Stomach (tissue), 9 donors: ENCODE measurements around the gene GRM4. TPM values are rescaled to one million over a fixed set of nuclear protein-coding genes. Genes with fewer than 3 reads are reported as not detected.

Source experiments
- DNase-seq, 2 donors: peaks; one replicate each; pipeline versions ENCODE4 v3.0.0 to v3.0.0-alpha.2; 2013 to 2019
- H3K27ac ChIP-seq, 5 donors: fragments of 200-600 bp in 4 of 5; sonication (generic) in 4 of 5; one replicate each; pipeline ENCODE4 v1.5.1; 2013 to 2019; ENCODE audit warnings: mild to moderate bottlenecking in 1 of 5, moderate library complexity in 1 of 5
- H3K27me3 ChIP-seq, 3 donors: fragments of 200-600 bp; sonication (generic); one replicate each; pipeline ENCODE4 v1.5.1; 2017 to 2019; ENCODE audit warnings: mixed run types in 1 of 3
- H3K36me3 ChIP-seq, 4 donors: fragments of 200-600 bp; sonication (generic); 1 replicate in 3 of 4; 2 replicates in 1 of 4; pipeline ENCODE4 v1.5.1; 2016 to 2019
- H3K4me1 ChIP-seq, 4 donors: fragments of 200-600 bp; sonication (generic); one replicate each; pipeline ENCODE4 v1.5.1; 2016 to 2019
- H3K4me3 ChIP-seq, 4 donors: fragments of 200-600 bp; sonication (generic) in 3 of 4; one replicate each; pipeline ENCODE4 v1.5.1; 2016 to 2019; ENCODE audit warnings: mild to moderate bottlenecking in 1 of 4
- H3K9me3 ChIP-seq, 4 donors: fragments of 200-600 bp; sonication (generic); one replicate each; pipeline ENCODE4 v1.5.1; 2016 to 2019
- CTCF ChIP-seq, 7 experiments: fragments of 450-650 bp in 4 of 7; fragments of 200-600 bp in 3 of 7; sonication (generic) in 3 of 7; IDR thresholded peaks; one replicate each; pipeline ENCODE4 v1.5.1; 2016 to 2019; ENCODE audit warnings: antibody characterized with exemption in 7 of 7, control low read depth in 2 of 7, mild to moderate bottlenecking in 1 of 7
- EP300 ChIP-seq: sonication (generic); formaldehyde crosslinking; IDR thresholded peaks from one replicate; pipeline ENCODE4 v1.6.1; 2017; ENCODE audit warnings: antibody characterized with exemption
- POLR2A ChIP-seq, 4 donors: fragments of 450-650 bp; IDR thresholded peaks; one replicate each; pipeline ENCODE4 v1.6.1; 2016; ENCODE audit warnings: antibody characterized with exemption in 4 of 4, control low read depth in 2 of 4, mild to moderate bottlenecking in 1 of 4, moderate library complexity in 1 of 4
- POLR2AphosphoS5 ChIP-seq, 3 donors: sonication (generic); formaldehyde crosslinking; IDR thresholded peaks; one replicate each; pipeline ENCODE4 v1.6.1; 2016; ENCODE audit warnings: antibody characterized with exemption in 3 of 3
- WGBS, 5 donors: extraction: QIAGEN DNeasy Blood & Tissue Kit in 3 of 5; methylation state at CpG; one replicate each; pipeline versions ENCODE4 v1.1.5 to v1.1.7; 2013 to 2018; 5-methylcytosine and 5-hydroxymethylcytosine counted together
- intact Hi-C: fragments of 100-400 bp; cut with DNase I; formaldehyde crosslinking; loops from one replicate; pipeline ENCODE4 v1.15.1; 2023; ENCODE audit warnings: low total_unique reads
- polyA plus RNA-seq, 3 donors: library from polyadenylated mRNA; stranded (reverse); fragments of 200-250 nt; gene quantifications; one replicate each; pipeline ENCODE4 v1.2.3, GENCODE V29; 2013
- total RNA-seq, 5 donors: library from RNA; depleted of rRNA; stranded (reverse); fragments of >200 nt; gene quantifications; one replicate each; pipeline versions ENCODE4 v1.1.0 to v1.2.3, GENCODE V29; 2014 to 2016
- donor health status: healthy with polysubstance abuse.
- donor health status: Bipolar disorder and iron deficiency.
- donor health status: healthy.

GRM4 gene
- total and polyA plus RNA-seq, 8 donors: 0.55 TPM; not detected in 7

GRCh38 chr6:33978412-33979150 lies 167.3 kb downstream of the GRM4 start:
- Histone ChIP-seq H3K9me3 (no peaks in the 10 kb centered on the region), H3K36me3 (no peaks in the 10 kb centered on the region), H3K27me3 (peaks cover 7 to 42% (median 27%) of the 10 kb centered on the region in 3 donors), H3K4me1 (peaks cover 0 to 12% (median 8%) of the 10 kb centered on the region in 4 donors), H3K4me3 (no peak overlapping the region), H3K27ac (no peak overlapping the region)
- 69 to 73% (median 70%) methylated on average over 16 of the region's 16 CpGs for WGBS, 5 donors
- TF ChIP-seq EP300 (no peak), POLR2AphosphoS5 (IDR thresholded peaks at IDR 0.05) (no peak), POLR2A (IDR thresholded peaks at IDR 0.05) (no peak), CTCF (IDR thresholded peaks at IDR 0.05) (no peak)
- DNase-seq: no peak
- intact Hi-C loops: no loop called here

GRCh38 chr6:33977606-33978411 lies 168.1 kb downstream of the GRM4 start:
- Histone ChIP-seq H3K9me3 (peaks cover 0 to 4% (median 3%) of the 10 kb centered on the region in 4 donors), H3K27me3 (peaks cover 7 to 48% (median 27%) of the 10 kb centered on the region in 3 donors), H3K27ac (no peak overlapping the region), H3K4me1 (peaks cover 0 to 7% (median 5%) of the 10 kb centered on the region in 4 donors), H3K36me3 (no peaks in the 10 kb centered on the region), H3K4me3 (no peak overlapping the region)
- peak in 1 of 2 donors; percentile 9 for DNase-seq
- WGBS, 5 donors: 78 to 87% (median 87%) methylated on average over 12 to 15 of the region's 15 CpGs
- TF ChIP-seq CTCF (IDR thresholded peaks at IDR 0.05): no peak
- no peak for TF ChIP-seq POLR2A (IDR thresholded peaks at IDR 0.05)
- no peak for TF ChIP-seq POLR2AphosphoS5 (IDR thresholded peaks at IDR 0.05)
- no peak for TF ChIP-seq EP300
- intact Hi-C loops: no loop called here

- TF ChIP-seq POLR2AphosphoS5 (IDR thresholded peaks at IDR 0.05) (no peak), POLR2A (IDR thresholded peaks at IDR 0.05) (no peak), CTCF (IDR thresholded peaks at IDR 0.05) (no peak), EP300 (no peak)
- Histone ChIP-seq H3K9me3 (peaks cover 0 to 15% (median 13%) of the 10 kb centered on the region in 4 donors), H3K27me3 (peaks cover 7 to 55% (median 27%) of the 10 kb centered on the region in 3 donors), H3K4me1 (peaks cover 0 to 6% (median 5%) of the 10 kb centered on the region in 4 donors), H3K27ac (no peak overlapping the region), H3K4me3 (no peak overlapping the region), H3K36me3 (no peaks in the 10 kb centered on the region)
- WGBS, 5 donors: 79 to 87% (median 84%) methylated on average over 8 to 9 of the region's 9 CpGs
- DNase-seq: peak in 1 of 2 donors; percentile 15
- intact Hi-C loops: no loop called here
Measured at GRCh38 chr6:33976437-33977360, 169.2 kb downstream of the GRM4 start.
